Omental fat pad (tissue), 4 donors: Measurements from ENCODE around the gene CLEC16A. TPM values are rescaled to one million over a fixed set of nuclear protein-coding genes. Genes with fewer than 3 reads are reported as not detected.
A peak's percentile ranks its signal among the peaks of the same experiment; 100 is the strongest.
"Not testable (repeated sequence)": the region's sequence is repeated elsewhere in the genome, so short reads cannot be mapped to it uniquely, and the experiment has no call there.

Source experiments
- ATAC-seq: fragments of 150-250 bp; one replicate; pipeline ENCODE4 v1.9.1; 2016; ENCODE audit warnings: mild to moderate bottlenecking, moderate library complexity; ENCODE audit not compliant: low FRiP score
- DNase-seq: peaks from one replicate; pipeline ENCODE4 v3.0.0-alpha.2; 2019; ENCODE audit warnings: low spot score
- total RNA-seq, 4 donors: library from RNA; depleted of rRNA; stranded (reverse); fragments of >200 nt; gene quantifications; one replicate each; pipeline ENCODE4 v1.1.0, GENCODE V29; 2016
- TF ChIP-seq, protein P1 (sequence below), 3 donors: fragments of 450-650 bp; IDR thresholded peaks; one replicate each; pipeline ENCODE4 v1.5.1; 2016 to 2017; ENCODE audit warnings: antibody characterized with exemption in 3 of 3, mild to moderate bottlenecking in 3 of 3, moderate library complexity in 2 of 3

The CLEC16A gene
- total RNA-seq, 4 donors from 2014 or later = 24.0 to 36.9 (median 29.5) TPM

DNA sequence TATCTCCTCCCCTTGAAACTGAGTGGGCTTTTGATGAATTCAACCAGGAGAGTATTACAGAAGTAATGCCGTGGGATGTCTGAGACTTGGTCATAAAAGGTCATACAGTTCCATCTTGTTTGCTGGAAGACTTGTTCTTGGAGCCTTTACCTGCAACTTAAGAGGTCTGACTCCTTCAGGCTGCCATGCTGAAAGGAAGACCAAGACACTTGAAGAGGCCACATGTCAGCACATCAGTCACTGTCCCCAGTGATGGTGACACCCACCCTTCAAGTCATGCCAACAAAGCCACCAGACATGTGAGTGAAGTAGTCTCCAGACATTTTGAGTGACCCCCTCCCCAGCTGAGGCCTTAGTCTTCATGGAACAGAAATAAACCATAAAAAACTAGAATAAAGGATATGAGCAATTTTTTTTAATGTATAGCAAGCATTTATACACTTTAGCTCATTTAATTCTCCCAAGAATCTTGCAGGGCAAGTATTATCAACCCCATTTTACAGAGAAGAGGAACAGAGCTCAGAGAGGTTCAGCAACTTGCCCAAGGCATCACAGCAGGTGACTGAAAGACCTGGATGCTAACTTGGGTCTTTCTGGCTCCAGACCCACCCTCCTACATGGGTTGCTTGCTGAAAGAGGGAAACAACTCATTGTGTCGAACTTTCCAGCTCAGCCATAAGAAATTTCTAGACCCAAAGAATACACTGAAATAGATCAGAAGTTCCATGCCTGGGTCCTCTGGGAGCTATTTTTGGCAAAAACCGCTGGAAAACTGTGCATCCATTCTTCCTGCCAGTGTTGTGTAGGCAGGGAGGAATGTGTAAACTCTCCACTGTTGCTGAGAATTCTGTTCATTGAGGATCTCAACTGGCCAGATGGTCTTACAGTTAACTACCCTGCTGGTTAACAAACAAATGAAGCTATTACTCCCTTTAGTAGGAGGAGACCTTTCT, 273.6 kb downstream of the CLEC16A start:
- TF ChIP-seq, protein P1, sequence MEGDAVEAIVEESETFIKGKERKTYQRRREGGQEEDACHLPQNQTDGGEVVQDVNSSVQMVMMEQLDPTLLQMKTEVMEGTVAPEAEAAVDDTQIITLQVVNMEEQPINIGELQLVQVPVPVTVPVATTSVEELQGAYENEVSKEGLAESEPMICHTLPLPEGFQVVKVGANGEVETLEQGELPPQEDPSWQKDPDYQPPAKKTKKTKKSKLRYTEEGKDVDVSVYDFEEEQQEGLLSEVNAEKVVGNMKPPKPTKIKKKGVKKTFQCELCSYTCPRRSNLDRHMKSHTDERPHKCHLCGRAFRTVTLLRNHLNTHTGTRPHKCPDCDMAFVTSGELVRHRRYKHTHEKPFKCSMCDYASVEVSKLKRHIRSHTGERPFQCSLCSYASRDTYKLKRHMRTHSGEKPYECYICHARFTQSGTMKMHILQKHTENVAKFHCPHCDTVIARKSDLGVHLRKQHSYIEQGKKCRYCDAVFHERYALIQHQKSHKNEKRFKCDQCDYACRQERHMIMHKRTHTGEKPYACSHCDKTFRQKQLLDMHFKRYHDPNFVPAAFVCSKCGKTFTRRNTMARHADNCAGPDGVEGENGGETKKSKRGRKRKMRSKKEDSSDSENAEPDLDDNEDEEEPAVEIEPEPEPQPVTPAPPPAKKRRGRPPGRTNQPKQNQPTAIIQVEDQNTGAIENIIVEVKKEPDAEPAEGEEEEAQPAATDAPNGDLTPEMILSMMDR (IDR thresholded peaks at IDR 0.05) = no peak
- DNase-seq (no peak), ATAC-seq (no peak)

DNA sequence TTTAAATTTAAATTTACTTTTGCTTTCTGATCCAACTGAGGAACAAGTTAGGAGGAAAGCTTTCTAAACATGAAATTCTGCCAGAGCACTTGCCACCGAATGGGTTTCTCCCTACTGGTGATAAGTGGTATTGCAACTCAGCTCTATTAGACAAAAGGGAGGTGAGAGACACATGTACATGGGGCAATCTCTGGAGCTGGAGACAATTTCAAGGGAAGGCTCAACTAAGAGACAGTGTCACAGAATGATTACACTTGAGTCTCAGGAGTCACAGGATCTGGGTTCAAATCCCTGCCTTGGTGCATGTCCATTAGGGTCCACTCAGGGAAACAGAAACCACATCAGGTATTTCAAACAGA, 274.2 kb downstream of the CLEC16A start:
- TF ChIP-seq, protein P1 (IDR thresholded peaks at IDR 0.05) = no peak
- ATAC-seq = no peak
- DNase-seq = no peak

DNA sequence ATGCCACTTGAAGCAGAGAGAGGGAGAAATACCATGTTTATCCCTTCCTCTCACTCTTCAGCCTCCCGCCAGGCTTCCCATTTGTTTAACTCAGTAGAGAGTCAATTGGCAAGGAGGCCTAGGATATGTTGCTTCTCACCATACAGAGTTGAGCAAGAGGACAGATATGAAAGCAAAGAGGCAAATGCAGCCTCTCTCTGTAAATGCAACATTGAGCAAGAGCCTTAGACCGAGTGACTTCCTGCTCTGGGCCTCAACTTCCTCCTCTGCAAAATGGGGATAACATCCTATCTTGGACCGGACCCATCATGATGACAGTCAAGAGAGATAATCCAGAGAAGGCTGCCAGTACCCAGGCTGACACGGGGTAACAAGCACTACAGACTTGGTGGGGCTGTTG, 274.8 kb downstream of the CLEC16A start:
- TF ChIP-seq, protein P1 (IDR thresholded peaks at IDR 0.05) = no peak
- DNase-seq (no peak), ATAC-seq (no peak)

DNA sequence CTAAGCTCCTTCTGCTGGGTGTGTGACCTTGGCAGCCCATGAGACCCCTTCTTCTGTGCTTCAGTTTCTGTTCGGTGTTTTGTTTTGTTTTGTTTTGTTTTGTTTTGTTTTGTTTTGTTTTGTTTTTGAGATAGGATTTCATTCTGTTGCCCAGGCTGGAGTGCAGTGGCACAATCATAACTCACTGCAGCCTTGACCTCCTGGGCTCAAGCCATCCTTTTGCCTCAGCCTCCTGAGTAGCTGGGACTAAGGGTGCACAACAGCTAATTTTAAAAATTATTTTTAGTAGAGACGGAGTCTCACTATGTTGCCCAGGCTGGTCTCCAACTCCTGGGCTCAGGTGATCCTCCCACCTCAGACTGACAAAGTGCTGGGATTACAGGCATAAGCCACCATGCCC, 276.1 kb downstream of the CLEC16A start:
- ATAC-seq, DNase-seq: not testable (repeated sequence)

DNA sequence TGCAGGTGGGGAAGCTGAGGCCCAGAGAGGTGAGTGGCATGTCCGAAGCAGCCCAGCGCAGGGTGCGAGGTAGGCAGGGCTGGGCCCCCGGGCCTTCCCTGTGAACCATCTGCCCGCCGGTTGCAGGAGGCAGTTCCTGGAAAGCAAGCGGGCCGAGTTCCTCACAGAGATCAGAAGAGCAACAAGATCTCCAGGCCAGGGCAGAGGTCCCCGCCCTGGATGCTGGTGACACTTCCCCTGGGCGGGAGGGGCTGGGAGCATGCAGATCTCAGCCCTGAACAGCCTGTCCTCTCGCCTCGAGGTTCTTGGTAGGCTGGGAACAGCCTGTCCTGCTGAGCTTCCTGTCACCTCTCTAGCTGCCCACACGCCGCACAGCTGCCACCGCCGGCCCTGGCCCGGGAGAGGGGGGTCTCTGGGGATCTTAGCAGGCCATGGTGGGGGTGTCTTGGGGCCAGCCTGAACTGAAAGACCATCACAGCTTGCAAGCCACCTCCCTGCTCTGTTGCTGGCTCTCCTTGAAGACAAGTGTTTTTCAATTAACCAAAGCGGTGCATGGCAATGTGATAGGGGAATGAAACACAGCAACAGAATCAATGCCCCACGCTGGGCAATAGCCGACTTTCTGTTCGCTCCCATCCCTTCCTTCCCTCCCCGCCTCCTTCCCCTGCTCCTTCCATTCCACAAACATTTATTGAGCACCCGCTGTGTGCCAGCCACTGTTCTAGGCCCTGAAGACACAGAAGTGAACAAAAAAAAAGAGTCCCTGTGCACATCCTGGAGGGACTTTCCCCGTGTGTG, 279.9 kb downstream of the CLEC16A start:
- ATAC-seq (peak; percentile 69), DNase-seq (no peak)
- TF ChIP-seq, protein P1 (IDR thresholded peaks at IDR 0.05) = no peak

DNA sequence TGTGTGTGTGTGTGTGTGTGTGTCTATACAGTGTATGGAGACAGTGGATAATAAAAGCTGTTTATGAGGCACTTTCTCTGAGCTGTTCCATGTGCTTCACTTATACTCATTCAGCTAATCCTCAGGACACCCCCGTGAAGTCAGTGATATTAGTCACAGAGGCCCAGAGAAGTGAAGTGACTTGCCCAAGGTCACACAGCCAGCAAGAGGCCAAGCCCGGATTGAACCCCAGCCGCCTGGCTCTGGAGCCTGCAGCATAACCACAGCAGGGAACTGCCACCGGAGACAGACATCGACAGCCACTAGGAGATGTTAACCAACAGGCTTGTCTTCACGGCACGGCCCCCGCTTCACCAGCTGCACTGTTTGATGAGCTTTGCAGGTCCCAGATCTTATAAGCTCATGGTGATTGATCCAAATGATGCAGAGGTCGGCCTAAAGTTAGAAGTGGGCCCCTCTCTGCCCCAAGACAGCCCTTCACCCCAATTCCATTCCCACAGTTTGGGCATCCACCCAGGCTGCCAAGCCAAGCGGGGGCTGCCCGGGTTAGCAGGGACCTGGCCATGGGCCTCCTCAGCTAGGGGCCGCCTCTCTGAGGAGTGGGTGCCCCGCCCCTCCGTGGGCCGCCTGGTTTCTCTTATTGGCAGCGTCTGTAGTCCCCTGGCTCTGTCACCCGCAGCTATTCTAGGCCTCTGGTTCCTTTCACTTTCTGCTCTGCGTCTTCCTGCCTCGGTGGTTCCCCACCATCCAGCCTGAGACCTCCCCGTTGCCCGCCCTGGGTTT, 280.7 kb downstream of the CLEC16A start:
- TF ChIP-seq, protein P1 (IDR thresholded peaks at IDR 0.05) = no peak
- no peak for DNase-seq
- no peak for ATAC-seq
